AG04450 (cell line): ENCODE results near the gene SPOUT1. TPM values are rescaled to one million over a fixed set of nuclear protein-coding genes. Genes with fewer than 3 reads are reported as not detected.
"Not testable (repeated sequence)": the region's sequence is repeated elsewhere in the genome, so short reads cannot be mapped to it uniquely, and the experiment has no call there.

Source experiments
- CTCF ChIA-PET: fragments of 300-600, 350-600 bp; formaldehyde crosslinking; extraction: SDS; loops from one replicate; lab custom pipeline; 2022; ENCODE audit warnings: antibody characterized with exemption, inconsistent platforms; lab: Charles Lee
- POLR2A ChIA-PET: fragments of 350-600 bp; formaldehyde crosslinking; extraction: SDS; loops from one replicate; lab custom pipeline; 2021; ENCODE audit warnings: antibody characterized with exemption, inconsistent platforms; lab: Yijun Ruan, JAX
- DNase-seq: peaks from one replicate; pipeline ENCODE4 v3.0.0-alpha.2; 2011; ENCODE audit warnings: low read depth, low spot score
- H3K27ac ChIP-seq: one replicate; pipeline ENCODE4 v1.5.1; 2012; ENCODE audit warnings: low read depth, low read length, control low read depth
- H3K27me3 ChIP-seq: one replicate; pipeline ENCODE4 v1.6.0; 2012; ENCODE audit warnings: low read length; ENCODE audit not compliant: control insufficient read depth, insufficient read depth
- H3K4me3 ChIP-seq: 2 replicates; pipeline ENCODE4 v1.5.1; 2011; ENCODE audit warnings: mild to moderate bottlenecking, low read depth, low read length, control low read depth
- H3K9me3 ChIP-seq: 2 replicates; pipeline ENCODE4 v1.5.1; 2012; ENCODE audit warnings: low read length; ENCODE audit not compliant: control insufficient read depth, insufficient read depth
- polyA plus RNA-seq: library from polyadenylated mRNA; depleted of rRNA; stranded (reverse); fragments of >200 nt; gene quantifications from 2 replicates; pipeline ENCODE4 v1.2.3, GENCODE V29; 2011
- TF ChIP-seq, protein P1 (sequence below): IDR thresholded peaks from 2 replicates; pipeline ENCODE4 v1.5.1; 2011; ENCODE audit warnings: low read depth, low read length, control low read depth, inconsistent platforms

SPOUT1 gene
- polyA plus RNA-seq, 1 experiment = 19.1 TPM

DNA sequence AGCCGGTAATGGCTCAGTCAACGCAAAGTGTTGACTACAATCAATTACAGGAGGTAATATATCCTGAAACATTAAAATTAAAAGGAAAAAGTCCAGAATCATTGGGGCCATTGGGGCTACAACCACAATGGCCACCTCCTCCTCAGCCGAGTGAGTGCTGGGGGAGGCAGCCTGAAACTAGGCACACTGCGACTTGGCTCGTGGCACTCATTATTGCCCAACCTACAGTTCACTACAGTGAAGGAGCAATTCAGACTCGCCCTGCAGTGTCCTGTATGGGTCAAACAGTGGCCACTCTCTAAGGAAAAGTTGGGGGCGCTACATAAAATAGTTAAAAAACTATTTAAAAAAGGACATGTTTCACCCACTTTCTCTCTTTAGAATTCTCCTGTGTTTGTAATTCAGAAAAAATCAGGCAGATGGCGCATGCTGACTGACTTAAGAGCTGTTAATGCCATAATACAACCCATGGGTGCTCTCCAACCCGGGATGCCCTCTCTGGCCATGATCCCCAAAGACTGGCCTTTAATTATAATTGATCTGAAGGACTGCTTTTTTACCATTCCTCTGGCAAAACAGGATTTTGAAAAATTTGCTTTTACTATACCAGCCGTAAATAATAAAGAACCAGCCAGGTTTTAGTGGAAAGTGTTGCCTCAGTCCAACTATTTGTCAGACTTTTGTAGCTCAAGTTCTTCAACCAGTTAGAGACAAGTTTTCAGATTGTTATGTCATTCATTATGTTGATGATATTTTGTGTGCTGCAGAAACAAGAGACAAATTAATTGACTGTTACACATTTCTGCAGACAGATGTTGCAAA lies 22.4 kb upstream of the SPOUT1 start:
- H3K27me3 ChIP-seq, H3K27ac ChIP-seq, H3K4me3 ChIP-seq, DNase-seq: not testable (repeated sequence)
- CTCF ChIA-PET = interaction anchor here (0.5 to 1.8 kb wide), 4 partner anchors 10 to 932 kb away, joined by 3 to 10 read pairs (median 6); no protein-coding TSS in a partner anchor
- POLR2A ChIA-PET = interaction anchor here (1.2 kb wide), 1 partner anchor 96 kb away, joined by 3 read pairs; no protein-coding TSS in a partner anchor
- peaks cover 15% of the 10 kb centered on the region for H3K9me3 ChIP-seq
- TF ChIP-seq, protein P1, sequence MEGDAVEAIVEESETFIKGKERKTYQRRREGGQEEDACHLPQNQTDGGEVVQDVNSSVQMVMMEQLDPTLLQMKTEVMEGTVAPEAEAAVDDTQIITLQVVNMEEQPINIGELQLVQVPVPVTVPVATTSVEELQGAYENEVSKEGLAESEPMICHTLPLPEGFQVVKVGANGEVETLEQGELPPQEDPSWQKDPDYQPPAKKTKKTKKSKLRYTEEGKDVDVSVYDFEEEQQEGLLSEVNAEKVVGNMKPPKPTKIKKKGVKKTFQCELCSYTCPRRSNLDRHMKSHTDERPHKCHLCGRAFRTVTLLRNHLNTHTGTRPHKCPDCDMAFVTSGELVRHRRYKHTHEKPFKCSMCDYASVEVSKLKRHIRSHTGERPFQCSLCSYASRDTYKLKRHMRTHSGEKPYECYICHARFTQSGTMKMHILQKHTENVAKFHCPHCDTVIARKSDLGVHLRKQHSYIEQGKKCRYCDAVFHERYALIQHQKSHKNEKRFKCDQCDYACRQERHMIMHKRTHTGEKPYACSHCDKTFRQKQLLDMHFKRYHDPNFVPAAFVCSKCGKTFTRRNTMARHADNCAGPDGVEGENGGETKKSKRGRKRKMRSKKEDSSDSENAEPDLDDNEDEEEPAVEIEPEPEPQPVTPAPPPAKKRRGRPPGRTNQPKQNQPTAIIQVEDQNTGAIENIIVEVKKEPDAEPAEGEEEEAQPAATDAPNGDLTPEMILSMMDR = peak; percentile 40

DNA sequence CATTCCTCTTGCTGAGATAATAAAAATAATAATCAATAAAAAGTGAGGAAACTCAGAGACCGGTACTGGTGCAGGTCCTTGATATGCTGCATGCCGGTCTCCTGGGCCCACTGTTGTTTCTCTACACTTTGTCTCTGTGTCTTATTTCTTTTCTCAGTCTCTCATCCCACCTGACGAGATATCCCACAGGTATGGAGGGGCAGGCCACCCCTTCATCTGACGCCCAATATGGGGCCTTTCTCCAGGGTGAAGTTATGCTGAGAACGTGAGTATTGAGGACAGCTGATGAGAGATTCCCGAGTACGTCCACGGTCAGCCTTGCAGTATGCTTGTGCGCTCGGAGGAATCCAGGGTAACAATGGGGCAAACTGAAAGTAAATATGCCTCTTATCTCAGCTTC lies 21.4 kb upstream of the SPOUT1 start:
- CTCF ChIA-PET = interaction anchor here (1.8 kb wide), 1 partner anchor 78 kb away, joined by 10 read pairs; no protein-coding TSS in a partner anchor
- H3K27ac ChIP-seq, H3K4me3 ChIP-seq, POLR2A ChIA-PET, DNase-seq, H3K27me3 ChIP-seq: not testable (repeated sequence)
- peaks cover 15% of the 10 kb centered on the region for H3K9me3 ChIP-seq

GRCh38 chr9:128847803-128848202 lies 18.2 kb upstream of the SPOUT1 start:
- Histone ChIP-seq H3K9me3 (peaks cover 15% of the 10 kb centered on the region), H3K27ac (no peak overlapping the region), H3K4me3 (no peak overlapping the region), H3K27me3 (no peaks in the 10 kb centered on the region)
- ChIA-PET POLR2A (no interaction called here), CTCF (interaction anchor here (0.7 kb wide), 1 partner anchor 43 kb away, joined by 3 read pairs; no protein-coding TSS in a partner anchor)
- TF ChIP-seq, protein P1 = no peak
- DNase-seq = no peak

GRCh38 chr9:128846680-128847030 lies 17.1 kb upstream of the SPOUT1 start:
- ChIA-PET CTCF (interaction anchor here (0.7 to 0.8 kb wide), 2 partner anchors 29 to 81 kb away, joined by 4 to 7 read pairs; partner anchors contain the start of gene ENDOG), POLR2A (no interaction called here)
- TF ChIP-seq, protein P1 = no peak
- DNase-seq = no peak
- Histone ChIP-seq H3K27me3 (no peaks in the 10 kb centered on the region), H3K27ac (no peak overlapping the region), H3K4me3 (no peak overlapping the region), H3K9me3 (peaks cover 13% of the 10 kb centered on the region)

GRCh38 chr9:128845186-128845931 lies 15.8 kb upstream of the SPOUT1 start:
- Histone ChIP-seq H3K27me3 (no peaks in the 10 kb centered on the region), H3K27ac (no peak overlapping the region), H3K9me3 (peaks cover 4% of the 10 kb centered on the region), H3K4me3 (no peak overlapping the region)
- TF ChIP-seq, protein P1 = no peak
- CTCF ChIA-PET = interaction anchor here (1.1 to 1.3 kb wide), 2 partner anchors 28 to 183 kb away, joined by 3 to 6 read pairs; partner anchors contain the start of gene SH3GLB2
- POLR2A ChIA-PET = interaction anchor here (0.6 kb wide), 1 partner anchor 475 kb away, joined by 3 read pairs; no protein-coding TSS in a partner anchor
- DNase-seq = no peak

- H3K9me3 ChIP-seq, H3K27ac ChIP-seq, POLR2A ChIA-PET, H3K4me3 ChIP-seq, DNase-seq, CTCF ChIA-PET, H3K27me3 ChIP-seq: not testable (repeated sequence)
Observed at GRCh38 chr9:128843171-128843570, 13.6 kb upstream of the SPOUT1 start.
